ENCODE data around the gene CBFA2T3.

GRCh38 chr16:88939245-88939971 lies 37.6 kb downstream of the CBFA2T3 start:
- TF ChIP-seq POLR2A (IDR thresholded peaks at IDR 0.05; ENCODE audit: insufficient read depth in 1 of 2, low read depth in 2 of 2, low read length in 2 of 2) (no peak), POLR2AphosphoS5 (IDR thresholded peaks at IDR 0.05; ENCODE audit: low read depth, low read length) (no peak), AGO2 (optimal IDR thresholded peaks at IDR 0.05; ENCODE audit: low read depth, low read length) (no peak), CTCF (CRISPR knock-in tag; IDR thresholded peaks at IDR 0.05) (no peak), ZNF580 (CRISPR knock-in tag; IDR thresholded peaks at IDR 0.05; ENCODE audit: borderline replicate concordance, low read depth) (no peak), RBFOX2 (IDR thresholded peaks at IDR 0.05; ENCODE audit: low read depth, low read length) (no peak), SMARCC2 (IDR thresholded peaks at IDR 0.05) (no peak), HOXA5 (CRISPR knock-in tag; IDR thresholded peaks at IDR 0.05) (no peak), ZBTB37 (CRISPR knock-in tag; IDR thresholded peaks at IDR 0.05) (no peak), SP1 (IDR thresholded peaks at IDR 0.05) (no peak), SP1 (CRISPR knock-in tag; IDR thresholded peaks at IDR 0.05) (no peak), POLR2AphosphoS2 (IDR thresholded peaks at IDR 0.05; ENCODE audit: low read depth, low read length) (no peak)

All from HepG2 (cell line).